GM21381 (cell line): ENCODE measurements around the gene WDR86.

Experiments used
- ATAC-seq: cut with Tn5 transposase; IDR thresholded peaks from one replicate; pipeline ENCODE4 v1.9.1; 2021; ENCODE audit warnings: mild to moderate bottlenecking, moderate library complexity; ENCODE audit not compliant: unreplicated experiment

The WDR86 gene

DNA sequence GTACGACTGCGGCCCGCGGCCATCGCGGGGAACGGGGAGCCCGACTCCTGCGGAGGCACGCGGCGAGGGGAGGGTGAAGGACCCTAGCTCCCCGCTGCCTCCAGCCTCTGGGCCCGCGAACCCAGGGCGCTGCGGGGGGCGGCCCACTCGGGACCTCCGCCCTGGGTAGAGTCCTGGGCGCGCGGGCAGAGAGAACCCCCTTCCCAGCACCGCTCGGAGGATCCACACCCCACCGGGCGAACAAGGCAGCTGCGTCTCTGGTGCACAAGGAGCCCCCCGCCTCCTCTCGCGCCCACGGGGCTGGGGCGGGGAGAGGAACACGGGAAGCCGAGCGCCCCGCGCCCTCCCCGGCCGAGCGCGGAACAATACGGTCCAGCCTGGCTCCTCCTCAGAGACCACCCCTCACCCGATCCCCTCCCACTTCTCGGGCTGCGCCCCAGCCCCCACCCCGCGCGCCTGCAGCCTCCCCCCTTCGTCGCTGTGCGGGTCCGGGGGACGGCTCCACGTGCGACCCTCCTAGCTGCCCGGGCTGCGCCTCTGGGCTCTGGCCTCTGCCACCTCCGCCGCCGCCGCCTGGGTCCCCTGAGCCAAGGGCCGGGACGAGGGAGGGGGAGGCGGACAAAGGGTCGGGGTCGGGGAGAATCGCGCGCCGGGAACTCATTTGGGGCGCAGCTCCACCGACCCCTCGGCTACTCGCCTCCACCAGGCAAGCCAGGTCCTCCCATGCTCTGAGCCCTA is at the start of gene WDR86:
TSS of gene WDR86 (minus strand) at position 372 of the 738 bp plus-strand sequence. CDS start 449 bp downstream, outside the sequence.
- no peak for ATAC-seq

- ATAC-seq: no peak
Measured at GRCh38 chr7:151457534-151457933, 47.7 kb upstream of the WDR86 start.

DNA sequence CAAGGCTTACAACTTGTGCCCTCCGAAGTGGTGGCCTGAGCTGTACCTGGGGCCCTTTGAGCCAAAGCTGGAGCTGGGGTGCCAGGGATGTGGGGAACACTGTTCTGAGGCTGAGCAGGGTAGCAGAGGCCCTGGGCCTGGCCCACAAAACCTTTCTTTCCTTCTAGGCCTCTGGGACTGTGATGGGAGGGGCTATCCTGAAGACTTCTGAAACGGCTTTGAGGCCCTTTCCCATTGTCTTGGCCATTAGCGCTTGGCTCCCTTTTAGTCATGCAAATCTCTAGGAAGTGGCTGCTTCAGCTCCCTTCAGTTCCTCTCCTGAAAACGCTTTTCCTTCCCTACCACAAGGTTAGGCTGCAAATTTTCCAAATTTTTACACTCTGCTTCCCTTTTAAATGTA is 46.9 kb upstream of the WDR86 start:
- no peak for ATAC-seq

DNA sequence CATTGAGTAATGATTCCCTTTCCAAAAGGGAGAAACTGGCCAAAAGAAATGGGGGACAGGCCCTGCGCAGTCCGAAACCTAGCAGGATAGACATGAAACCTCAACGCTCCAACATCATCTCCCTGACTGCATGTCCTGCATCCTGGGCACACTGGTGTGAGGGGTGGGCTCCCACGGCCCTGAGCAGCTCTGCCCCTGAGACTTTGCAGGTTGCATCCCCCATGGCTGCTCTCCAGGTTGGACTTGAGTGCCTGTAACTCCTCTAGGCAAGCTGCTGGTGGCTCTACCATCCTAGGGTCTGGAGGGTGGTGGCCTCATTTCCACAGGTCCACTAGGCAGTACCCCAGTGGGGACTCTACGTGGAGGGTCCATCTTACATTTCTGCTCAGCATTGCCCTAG is 46.4 kb upstream of the WDR86 start:
- no peak for ATAC-seq

DNA sequence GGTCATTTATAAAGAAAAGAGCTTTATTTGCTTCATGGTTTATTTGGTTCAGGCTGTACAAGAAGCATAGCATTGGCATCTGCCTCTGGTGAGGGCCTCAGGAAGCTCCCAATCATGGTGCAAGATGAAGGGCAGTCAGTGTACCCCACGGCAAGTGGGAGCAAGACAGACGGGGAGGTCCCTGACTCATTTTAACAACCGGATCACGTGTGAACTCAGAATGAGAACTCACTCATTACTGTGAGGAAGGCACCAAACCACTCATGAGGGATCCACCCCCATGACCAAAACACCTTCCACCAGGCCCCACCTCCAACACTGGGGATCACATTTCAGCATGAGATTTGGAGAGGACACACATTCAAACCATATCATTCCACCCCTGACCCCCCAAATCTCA is 45.9 kb upstream of the WDR86 start:
- no peak for ATAC-seq

DNA sequence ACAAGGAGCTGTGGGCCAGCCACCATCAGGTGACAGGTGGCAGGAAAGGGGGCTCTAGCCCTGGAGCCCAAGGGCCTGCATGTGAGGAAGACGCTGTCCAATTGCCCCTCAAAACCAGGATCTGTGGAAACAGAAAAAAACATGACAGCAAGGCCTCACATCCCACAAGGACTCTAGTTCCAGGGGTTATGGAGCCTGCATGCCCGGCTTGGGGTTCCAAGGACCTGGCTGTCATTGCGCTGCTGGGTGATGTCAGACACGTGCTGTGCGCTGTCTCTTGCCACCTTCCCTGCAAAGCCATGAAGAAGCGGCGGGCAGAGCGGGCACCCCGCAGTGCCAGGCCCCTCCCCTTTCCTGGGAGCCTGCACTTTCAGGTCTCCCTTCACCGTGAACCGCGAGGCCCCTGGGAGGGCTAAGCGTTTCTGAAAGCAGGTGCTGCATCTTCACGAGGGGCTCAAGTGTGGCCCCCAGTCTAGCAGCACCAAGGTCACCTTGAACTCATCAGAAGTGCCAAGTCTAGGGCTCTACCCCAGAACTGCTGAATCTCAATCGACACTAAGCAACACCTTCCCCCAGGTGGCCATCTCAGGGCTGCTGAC is 45.2 kb upstream of the WDR86 start:
- no peak for ATAC-seq

- no peak for ATAC-seq
Measured at GRCh38 chr7:151454305-151454704, 44.5 kb upstream of the WDR86 start.

DNA sequence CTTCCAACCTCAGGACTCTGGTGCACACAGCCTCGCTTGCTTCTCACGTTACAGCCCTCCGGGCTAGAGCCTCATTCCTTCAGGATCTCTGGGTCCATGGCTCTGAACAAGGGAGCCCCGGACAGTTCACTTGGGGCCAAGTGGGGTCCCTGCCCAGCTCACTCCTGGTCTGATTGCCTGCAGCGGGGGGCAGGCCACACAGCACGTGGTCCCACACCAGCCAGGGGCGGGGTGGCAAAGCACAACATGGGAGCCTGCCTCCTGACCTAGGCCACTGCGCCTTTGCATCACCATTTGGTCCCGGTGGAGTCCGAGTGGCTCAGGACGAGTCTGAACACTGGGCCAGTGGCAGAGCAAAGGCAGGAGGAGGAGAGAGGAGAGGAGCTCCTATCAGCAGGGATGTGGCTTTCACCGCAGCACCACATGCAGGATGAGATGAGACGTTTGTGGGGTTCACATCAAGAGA is 43.5 kb upstream of the WDR86 start:
- ATAC-seq: no peak

GRCh38 chr7:151452680-151453325 is 43.0 kb upstream of the WDR86 start:
- no peak for ATAC-seq

DNA sequence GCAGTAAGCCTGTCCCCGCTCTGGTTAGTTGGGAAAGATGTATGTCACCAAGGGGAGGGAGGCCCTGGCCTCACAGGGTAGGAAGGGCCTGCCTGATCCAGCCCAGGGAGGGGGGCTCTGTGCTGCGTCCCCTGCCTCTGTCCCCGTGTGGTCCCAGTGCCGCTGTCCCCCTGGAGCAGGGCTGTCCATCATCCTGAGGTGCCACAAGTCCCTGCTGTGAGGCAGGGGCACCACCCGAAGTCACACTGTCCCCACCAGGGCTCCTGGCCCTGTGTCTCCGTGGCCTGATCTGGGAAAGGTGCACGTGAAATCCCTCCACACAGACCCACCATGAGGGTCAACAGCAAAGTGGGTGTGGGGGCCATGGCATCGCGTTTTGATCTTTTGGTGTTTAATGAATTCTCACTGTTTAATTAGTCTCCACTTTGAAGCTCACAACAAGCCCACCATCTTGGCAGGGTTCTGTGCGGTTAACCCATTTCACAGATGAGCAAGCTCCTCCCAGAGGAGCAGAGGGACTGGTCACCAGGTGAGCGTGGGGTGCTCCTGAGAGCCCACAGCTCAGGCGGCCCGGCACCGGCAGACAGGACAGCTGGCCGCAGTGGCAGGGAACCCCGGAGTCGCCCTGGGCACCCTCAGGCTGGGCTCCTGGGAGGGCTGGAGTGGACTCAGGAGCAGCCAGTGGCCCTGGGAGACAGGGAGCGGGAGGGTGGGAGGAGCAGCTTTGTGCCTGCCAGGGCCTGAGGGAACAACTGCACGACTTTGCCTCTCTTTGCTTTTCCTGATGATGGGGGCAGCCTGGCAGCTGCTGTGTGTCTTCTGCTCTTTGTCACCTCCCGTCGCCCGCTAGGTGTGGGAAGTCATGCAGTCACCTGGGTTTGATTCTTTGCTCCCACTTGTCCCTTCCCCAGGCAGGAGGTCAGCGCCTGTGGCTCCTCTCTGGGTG is 42.1 kb upstream of the WDR86 start:
- ATAC-seq: no peak

DNA sequence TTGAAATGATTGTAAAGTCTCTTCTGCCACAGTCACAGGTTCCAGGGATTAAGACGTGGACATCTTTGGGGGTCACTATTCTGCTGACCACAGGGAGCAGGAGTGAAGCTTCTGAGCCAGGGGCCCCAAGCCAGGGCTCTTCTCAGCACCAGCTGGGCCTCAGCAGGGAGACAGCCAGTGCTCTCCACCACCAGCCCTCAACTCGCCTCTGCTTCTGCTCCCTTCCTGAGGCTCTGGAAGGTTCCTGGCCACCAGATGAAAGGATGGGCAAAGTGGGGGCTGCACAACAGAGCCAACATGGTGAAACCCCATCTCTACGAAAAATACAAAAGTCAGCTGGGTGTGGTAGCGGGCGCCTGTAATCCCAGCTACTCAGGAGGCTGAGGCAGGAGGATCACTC is 41.3 kb upstream of the WDR86 start:
- ATAC-seq: no peak

DNA sequence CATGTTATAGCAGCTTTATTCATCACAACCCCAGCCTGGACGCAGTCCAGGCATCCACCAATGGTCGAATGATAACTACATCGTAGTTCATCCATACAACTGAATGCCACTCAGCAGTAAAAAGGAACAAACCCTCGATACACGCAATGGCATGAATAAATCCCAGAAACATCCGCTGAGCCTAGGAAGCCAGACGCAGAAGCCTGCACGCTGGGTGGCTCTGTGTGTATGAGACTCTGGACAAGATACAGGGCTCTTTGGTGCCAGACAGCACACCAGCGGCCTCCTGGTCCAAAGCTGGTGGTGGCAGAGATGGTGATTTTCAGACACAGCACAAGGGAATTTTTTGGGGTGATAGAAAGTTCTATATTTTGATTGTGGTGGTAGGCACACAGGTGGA is 40.2 kb upstream of the WDR86 start:
- ATAC-seq: no peak

DNA sequence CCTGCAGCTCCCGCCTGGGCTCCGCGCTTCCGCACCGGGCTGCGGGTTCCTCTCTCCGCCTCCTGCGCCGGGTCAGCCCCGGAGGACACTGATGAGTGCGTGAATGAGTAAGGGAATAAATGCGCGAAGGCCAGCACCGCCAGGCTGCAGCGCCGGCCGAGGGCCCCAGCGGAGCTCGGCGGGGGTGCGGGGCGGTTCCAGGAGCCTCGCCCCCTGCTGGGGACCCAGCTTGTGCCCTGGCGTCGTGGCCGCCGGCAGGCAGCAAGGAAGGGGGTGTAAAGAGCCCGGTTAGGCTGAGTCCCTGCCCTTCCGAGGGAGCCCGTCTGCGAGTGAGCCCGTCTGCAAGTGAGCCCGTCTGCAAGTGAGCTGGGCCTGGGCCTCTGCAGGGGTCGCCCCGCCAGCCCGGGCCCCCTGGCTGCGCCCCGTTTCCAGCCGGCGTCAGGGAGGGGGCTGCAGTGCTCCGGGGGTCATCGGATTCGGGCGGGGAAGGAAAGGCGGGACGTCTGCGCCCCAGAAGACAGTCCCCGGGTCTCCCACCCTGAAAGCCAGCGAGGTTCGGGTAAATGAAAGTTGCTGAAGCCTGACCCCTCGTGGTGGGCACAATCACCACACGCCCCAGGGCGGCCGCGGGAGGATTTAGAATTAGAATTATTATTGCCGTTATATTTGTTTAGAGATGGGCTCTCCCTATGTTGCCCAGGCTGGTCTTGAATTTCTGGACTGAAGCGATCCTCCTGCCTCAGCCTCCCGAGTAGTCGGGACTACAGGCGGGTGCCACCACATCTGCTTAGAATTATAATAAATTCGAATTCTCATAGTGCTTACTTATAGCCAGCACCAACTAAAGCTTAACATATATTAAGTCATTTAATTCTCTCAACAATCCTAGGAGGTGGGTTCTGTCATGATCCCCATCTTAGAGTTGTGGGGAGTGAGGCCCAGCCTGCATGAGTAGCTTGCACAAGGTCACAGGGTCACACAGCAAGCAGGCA is 38.7 kb upstream of the WDR86 start:
- ATAC-seq: peak; percentile 73

DNA sequence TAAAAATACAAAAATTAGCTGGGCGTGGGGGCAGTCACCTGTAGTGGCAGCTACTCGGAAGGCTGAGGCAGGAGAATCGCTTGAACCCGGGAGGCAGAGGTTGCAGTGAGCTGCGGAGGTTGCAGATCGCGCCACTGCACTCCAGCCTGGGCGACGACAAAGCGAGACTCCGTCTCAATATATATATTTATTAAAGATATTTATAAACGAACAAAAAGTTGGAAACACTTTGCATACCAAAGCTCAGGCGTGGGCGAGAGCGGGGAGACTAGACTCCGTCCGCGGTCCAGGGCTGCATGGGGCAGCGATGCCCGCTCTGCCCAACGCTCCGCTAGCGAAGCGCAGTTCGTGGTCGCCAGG is 38.0 kb upstream of the WDR86 start:
- no peak for ATAC-seq

GRCh38 chr7:151447312-151447711 is 37.5 kb upstream of the WDR86 start:
- no peak for ATAC-seq

DNA sequence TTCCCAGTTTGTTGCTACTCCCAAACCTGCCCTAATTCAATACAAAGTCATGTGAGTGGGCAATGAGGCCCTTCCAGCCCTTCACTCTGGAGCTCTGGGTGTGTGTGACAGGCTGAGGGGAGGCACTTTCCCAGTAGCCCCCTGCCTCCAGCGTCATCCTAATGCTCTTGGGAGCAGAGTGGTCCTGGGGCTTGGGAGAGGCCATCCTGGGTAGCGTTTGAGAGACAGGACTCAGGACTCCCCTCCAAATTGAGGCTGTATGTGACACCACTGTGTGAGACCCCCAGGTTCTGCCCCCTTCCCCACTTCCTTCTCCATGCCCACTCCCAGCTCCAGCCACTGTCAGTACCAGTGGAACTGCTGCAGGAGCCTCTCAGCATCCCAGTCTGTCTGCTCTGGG is 36.6 kb upstream of the WDR86 start:
- ATAC-seq: no peak

DNA sequence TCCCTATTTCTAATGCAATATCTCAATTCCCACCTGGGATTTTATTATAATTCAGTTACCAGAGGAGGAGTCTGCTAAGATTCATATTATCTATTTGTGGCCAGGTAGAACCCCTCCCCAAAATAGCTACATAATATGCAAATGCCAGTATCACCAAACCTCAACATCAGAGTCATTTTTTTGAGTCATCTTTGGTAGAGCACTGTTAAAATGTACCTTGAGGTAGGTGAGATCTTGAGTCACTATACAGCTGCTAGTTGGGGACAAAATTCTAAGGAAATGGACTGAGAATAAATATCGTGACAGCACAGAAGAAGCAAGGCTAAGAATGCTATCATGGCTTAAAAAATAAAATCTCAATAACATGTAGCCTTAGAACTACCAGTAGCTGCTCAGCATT is 34.8 kb upstream of the WDR86 start:
- no peak for ATAC-seq

DNA sequence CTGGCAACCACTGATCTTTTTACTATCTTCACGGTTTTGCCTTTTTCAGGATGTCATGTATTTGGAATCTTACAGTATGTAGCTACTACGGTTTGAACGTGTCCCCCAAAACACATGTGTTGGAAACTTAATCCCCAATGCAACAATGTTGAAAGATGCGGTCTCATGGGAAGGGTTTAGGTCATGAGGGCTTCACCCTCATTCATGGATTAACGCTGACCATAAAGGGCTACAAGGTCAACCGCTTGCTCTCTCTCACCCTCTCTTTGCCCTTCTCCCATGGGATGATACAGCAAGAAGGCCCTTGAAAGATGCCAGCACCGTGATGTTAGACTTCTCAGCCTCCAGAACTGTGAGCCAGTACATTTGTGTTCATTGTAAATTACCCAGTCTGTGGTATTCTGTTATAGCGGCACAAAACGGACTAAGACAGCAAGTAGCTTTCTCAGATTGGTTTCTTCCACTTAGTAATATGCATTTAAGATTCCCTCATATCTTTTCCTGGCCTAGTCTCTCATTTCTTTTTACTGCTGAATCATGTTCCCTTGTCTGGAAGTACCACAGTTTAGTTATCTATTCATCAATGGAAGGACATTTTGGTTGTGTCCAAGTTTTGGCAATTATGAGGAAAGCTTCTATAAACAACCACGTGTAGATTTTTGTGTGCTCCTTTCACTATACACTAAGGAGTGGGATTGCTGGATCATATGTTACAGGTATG is 33.1 kb upstream of the WDR86 start:
- ATAC-seq: no peak

DNA sequence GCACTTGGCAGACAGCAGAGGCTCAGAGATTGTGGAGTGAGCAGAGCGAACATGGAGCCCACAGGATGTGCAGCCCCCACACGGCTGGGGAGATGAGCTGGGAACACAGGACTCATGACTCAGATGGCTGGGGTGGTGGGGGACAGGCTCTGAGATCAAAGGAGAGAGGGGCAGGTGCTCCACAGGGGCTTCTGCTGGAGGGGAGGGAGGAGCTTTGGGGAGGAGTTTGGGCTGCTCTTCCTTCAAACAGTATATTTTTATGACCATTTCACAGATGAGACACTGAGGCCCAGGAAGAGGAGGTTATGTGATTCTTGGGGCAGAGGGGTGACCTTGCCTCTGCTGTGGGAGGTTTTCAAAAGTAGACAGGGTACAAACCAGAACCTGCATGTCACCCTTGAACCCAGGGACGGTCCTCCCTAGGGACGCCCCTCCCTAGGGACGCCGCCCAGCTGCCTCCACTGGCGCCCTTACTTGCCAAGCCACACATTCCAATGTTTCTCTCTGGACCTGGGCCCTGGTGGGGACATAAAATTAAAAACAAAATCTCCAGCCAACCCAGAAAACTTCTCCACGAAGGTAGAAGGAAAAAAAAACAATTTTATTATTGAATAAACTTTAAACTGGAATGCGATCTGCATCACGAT is 31.1 kb upstream of the WDR86 start:
- no peak for ATAC-seq
